CD1c-positive myeloid dendritic cell (primary cell): ENCODE results near the gene ARHGEF37.
"Not testable (repeated sequence)": the region's sequence is repeated elsewhere in the genome, so short reads cannot be mapped to it uniquely, and the experiment has no call there.

Source experiments
- DNase-seq: peaks from one replicate; pipeline ENCODE4 v3.0.0-alpha.2; 2016; ENCODE audit errors: extremely low spot score

The ARHGEF37 gene

DNA sequence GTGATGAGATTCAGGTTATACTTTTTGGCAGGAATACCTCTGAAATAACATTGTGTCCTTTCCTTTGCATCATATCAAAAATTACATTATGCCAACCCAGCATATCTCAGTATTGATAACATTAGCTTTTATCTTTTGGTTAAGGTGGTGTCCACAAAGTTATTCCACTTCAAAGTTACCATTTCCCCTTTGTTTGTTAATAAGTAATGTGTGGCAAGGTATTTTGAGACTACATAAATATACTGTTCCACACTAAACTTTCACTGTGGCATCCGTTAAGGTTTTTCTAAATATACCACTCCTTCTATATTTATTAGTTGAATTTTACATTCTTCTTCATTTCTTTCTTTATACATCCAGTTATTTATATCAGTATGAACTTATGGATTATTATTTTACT is 14.1 kb upstream of the ARHGEF37 start:
- no peak for DNase-seq

DNA sequence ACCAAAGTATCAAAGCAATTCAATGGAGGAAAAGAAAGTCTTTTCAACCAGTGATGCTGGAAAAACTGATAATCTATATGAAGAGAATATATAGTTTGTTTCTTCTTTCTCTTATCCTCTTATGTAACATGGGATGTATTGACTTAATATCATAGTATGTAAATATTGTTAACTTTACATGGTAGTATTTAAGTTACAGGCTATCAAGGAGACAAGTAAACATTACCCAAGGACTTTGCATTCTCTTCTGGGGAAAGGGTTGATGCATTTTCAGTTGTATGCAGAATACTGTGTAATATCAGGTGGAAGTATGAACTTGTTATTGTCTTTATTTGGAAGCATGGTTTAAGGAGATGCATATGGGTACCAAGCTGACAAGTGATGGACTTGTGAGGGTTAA is 9.1 kb upstream of the ARHGEF37 start:
- DNase-seq, result no peak

DNA sequence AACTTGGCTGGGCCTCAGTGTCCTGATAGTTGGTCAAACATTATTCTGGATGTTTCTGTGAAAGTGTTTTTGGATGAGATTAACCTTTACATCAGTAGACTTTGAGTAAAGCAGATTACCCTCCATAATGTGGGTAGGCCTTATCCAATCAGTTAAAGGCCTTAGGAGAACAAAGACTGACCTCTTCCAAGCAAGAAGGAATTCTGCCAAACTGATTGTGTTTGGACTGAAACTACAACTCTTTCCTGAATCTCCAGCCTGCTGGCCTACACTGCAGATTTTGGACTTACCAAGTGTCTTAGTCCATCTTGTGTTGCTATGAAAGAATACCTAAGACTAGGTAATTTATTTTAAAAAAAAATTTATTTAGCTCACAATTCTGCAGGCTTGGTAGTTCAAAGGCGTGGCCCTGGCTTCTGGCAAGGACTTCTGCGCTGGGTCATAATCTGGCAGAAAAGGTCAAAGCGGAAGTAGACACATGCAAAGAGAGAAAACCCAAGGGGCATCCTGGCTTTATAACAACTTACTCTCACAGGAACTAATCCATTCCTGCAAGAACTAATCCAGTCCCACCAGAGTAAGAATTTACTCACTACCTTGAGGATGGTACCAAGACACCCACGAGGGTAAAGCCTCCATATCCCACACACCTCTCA is 8.6 kb upstream of the ARHGEF37 start:
- no peak for DNase-seq

DNA sequence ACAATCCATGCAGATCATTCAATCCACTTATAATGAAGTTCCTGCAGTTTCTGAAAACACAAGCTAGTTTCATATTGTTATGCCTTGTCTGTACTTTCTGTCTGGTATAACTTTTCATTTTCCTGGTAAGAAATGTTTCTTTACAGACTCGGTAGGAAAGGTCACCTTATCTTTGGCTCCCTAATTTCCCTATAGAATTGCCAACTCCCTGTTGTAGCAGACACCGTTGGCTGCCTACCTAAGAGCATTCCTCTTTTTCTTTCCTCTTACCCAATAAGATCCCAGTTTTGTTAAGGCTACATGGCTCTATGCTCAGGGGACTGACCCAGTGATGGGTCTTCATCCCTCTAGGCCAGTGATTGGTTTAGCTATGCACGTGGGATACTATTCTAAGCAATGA is 6.2 kb upstream of the ARHGEF37 start:
- no peak for DNase-seq

DNA sequence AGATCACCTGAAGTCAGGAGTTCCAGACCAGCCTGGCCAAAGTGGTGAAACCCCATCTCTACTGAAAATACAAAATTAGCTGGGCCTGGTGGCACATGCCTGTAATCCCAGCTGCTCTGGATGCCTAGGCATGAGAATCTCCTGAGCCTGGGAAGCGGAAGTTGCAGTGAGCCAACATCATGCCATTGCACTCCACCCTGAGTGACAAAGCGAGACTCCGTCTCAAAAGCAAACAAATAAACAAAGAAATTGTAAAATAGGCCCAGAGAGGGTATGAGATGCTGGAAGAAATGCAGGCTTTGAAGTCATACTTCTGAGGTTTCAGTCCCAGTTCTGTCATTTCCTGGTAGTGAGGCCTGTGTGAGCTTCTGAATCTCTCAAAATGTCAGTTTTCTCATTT is 5.3 kb upstream of the ARHGEF37 start:
- DNase-seq, result no peak

DNA sequence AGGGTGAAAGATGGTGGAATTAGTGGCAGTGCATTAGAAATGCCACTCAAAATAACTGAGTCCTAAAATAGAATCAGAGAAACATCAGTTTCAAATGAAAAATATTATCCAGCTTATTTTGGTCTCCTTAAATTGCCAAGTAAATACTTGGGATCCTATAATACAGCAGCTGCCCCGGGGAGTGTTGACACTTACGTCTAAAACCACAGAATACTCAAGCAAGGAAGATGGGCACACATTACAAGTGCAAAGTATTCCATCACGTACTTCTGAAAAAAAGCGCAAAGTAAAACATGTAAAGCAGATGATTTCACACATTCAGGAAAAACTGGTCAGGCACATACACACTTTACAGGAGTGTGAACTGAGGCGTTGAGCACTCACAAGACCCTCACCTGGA is 2.4 kb upstream of the ARHGEF37 start:
- no peak for DNase-seq

DNA sequence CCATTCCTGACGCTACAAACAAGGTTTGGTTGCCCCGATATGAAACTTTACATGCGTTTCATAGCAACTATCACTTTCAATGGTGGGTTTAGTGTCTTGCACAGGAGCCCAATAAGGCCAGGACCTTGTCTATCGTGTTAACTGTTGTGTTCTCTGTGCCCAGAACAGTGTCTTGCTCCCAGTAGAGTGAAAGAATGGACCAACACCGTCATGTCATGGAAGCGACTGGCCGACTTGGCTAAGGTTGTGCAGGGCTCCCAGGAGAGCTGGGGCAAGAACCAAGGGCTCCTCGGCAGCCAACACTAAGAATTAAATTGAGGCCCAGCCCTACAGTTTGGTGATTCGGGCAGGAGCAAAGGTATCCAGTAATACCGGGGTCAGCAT is 498 bp upstream of the ARHGEF37 start:
- DNase-seq, result no peak

DNA sequence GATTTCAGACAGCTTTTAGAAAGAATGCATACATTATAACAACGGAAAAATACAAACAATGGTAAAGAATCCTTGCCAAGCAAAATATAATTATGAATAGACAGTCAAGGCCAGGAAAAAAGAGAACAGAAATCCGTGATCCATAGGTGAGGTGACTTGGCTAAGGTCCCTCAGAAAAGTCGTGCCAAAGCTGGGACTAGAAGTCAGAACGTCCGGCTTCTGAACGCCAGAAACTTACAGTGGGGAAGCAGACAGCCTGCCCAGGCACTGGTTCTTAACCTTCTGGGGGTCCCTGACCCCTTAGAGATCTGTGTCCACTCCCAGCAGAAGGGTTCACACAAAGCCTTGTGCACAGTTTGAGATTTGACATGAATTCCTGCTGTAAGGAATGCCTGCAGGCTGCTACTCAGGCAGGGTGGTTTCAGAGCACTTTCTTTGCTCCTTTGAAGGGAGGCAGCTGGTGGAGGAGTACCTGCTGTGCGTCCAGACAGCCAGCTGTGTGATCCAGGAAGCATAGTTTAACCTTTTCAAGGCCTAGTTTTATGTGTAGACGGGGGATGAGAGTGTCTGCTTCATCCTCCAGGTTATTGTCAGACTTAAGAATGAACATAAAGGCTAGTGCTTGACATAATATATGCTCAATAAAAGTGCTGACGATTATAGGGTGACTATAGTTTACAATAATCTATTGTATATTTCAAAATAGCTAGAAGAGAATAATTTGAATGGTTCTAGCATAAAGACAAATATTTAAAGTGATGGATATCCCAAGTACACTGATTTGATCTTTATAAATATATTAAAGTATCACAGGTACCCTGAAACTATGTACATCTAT is 852 bp downstream of the ARHGEF37 start:
- no peak for DNase-seq

DNA sequence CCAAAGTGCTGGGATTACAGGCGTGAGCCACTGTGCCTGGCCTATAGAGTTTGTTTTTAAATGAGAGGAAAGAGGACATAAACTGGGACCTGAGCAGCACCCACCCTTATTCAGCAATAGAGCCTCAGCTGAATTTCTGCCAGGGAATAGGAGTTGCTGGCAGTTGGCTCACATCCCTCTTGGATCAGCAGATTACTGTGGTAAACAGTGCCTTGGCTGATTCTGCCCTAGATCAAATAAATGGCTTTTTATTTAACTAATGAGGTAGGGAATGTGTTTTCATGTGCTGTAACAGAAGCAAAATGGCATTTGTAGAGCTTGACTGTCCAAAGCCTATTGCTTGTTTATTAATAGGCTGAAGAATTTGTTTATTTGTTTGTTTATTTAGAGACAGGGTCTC is 2.1 kb downstream of the ARHGEF37 start:
- DNase-seq, result no peak

DNA sequence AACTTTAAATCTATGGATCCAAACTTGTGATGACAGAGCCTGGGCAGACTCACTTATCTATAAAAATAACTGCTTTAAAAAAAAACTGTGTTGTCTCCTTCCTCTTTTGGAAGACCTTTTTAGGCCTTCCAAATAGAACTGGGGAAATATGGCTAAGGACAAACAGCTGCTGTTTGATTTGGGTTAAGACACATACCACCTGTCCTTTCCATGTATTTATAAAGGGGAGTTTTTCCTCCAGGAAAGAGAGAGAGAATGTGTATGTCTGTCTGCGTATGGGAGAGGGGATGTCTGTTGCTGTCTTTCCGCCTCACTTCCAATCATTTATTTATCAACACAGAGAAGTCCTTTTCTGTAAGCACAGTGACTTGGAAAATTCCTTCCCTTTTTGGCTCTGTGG is 2.8 kb downstream of the ARHGEF37 start:
- no peak for DNase-seq

DNA sequence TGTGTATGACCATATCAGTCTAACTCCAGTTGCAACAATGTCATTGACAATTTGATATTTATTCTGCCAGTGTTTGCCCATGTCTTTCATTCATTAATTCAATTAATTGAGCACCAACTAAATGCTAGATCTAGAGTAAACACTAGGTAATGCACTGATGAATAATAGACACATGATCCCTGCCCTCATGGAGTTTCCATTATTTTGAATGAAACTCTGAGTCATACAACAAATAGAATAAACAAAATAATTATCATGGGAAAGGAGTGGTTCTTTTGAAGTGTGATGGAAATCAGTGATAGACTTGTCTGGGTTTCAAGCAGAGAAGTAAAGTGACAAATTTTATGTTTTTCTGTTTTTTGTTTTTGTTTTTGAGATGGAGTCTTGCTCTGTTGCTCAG is 4.6 kb downstream of the ARHGEF37 start:
- DNase-seq, result no peak

DNA sequence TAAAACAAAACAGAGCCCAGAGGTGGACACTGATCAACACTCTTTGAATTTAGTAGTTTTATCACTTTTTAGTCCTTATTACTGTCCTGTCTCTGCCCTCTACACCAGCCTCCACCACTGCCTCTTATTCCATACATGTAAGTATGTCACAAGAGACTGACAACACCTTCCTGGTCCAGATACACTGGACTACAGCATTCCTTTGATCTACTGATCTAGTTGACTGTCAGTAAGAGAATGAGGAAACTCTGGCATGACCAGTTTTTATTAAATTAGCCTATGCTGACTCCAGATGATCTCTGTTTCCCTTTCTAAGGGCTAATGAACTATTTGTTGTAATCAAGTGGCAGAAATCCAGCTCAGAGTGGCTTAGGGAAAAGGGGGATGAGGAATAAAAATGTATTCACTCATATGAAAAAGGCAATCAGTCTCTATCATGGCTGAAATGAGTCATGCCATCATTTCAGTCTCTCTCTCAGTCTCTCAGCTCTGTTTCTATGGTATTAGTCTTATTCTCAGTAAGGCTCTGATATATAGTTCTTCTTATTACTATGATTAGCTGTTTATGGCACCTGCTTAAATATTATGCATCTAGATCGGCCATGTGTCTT is 5.5 kb downstream of the ARHGEF37 start:
- DNase-seq, result no peak

DNA sequence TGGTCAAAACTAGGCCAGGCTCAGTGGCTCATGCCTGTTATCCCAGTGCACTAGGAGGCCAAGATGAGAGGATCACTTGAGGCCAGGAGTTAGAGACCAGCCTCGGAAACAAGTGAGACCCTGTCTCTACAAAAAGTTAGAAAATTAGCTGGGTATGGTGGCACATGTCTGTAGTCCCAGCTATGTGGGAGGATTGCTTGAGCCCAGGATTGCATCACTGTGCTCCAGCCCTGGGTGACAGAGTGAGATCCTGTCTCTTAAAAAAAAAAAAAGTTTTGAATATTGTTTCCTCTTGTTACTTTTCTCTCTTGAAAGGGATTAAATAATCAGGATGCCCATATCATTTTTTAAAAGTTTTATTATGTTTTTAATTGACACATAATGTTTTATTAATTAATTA is 7.6 kb downstream of the ARHGEF37 start:
- peak; percentile 17 for DNase-seq

DNA sequence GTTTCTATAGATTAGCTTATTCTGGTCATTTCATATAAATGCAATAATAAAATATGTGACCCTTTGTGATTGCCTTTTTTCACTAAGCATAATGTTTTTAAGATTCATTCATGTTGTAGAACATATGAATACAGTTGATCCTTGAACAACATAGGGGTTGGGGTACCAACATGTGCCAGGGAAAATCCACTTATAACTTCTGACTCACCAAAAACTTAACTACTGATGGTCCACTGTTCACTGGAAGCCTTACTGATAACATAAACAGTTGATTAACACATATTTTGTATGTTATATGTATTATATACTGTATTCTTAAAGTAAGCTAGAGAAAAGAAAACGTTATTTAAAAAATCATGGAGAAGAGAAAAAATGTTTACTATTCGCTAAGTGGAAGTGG is 12.1 kb downstream of the ARHGEF37 start:
- no peak for DNase-seq

DNA sequence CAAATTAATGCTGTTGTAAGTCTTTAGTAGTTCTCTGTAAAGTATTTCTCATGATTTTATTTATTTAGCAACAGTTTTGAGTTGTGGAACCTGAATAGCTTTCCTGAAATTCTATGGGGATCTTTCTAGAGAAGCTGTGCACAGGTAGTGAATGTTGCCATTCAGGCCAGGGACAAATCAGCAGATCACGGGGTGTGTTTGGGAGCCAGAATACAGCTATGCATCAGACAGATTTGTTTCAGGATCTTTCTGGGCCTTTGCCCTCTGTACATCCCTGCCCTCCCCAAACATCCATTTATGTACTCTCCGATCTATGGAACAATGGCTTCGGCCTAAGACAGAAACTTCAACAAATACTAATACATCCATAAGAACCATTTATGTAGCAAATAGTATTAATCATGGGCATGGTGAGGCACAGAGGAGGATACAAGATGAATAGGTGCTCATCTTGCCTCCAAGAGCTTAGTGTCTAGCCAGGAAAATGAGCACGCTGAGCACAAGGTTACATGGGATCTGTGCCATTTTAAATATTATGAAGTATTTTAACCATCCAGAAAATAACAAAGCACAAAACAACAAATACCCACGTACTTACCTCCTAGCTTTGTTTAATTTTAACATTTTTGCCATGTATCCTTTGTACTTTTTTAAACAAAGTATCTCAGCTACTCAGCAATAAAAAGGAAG is 13.1 kb downstream of the ARHGEF37 start:
- no peak for DNase-seq

DNA sequence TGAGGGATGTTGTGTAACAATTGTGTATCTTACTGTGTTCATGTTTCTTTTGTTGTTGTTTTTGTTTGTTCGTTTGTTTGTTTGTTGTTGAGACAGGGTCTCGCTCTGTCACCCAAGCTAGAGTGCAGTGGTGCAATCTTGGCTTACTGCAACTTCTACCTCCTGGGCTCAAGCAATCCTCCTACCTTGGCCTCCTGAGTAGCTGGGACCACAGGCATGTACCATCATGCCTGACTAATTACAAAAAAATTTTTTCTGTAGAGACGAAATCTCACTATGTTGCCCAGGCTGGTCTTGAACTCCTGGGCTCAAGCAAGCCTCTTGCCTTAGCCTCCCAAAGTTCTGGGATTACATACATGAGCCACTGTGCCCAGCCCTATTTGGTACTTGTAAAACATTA is 13.8 kb downstream of the ARHGEF37 start:
- DNase-seq, result not testable (repeated sequence)

DNA sequence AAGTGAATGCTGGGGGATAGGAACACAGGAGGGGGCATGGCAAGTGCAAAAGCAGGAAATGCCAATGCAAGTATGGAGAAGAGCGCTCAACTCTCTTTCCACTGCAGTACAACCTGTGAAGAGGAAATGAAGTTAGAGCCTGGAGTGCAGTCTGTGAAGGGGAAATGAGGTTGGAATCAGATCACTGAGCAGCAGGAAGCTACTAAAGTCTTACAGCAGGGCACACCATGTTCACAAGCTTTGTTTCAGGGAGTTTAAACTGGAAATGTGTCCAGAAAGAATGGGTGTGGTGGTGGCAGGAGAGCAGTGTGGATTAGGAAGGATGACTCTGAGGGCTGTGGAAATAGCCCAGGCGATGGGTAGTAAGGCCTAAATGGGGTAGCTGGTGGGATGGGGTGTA is 15.4 kb downstream of the ARHGEF37 start:
- no peak for DNase-seq

DNA sequence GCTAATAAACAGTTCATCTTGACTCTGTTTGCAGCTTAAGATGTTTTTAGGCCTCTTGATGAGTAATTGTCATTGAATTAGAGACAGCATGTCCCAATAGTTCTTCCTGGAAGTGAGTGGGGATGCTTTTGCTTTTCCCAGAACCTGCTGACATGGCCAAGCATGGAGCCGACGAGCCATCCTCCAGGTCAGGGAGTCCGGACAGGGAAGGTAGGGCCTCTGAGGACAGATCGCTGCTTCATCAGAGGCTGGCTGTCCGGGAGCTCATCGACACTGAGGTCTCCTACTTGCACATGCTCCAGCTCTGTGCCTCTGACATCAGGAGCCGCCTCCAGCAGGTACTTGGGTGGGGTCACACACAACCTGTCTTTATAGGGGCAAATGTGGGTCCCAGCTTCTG is 16.3 kb downstream of the ARHGEF37 start:
- no peak for DNase-seq

DNA sequence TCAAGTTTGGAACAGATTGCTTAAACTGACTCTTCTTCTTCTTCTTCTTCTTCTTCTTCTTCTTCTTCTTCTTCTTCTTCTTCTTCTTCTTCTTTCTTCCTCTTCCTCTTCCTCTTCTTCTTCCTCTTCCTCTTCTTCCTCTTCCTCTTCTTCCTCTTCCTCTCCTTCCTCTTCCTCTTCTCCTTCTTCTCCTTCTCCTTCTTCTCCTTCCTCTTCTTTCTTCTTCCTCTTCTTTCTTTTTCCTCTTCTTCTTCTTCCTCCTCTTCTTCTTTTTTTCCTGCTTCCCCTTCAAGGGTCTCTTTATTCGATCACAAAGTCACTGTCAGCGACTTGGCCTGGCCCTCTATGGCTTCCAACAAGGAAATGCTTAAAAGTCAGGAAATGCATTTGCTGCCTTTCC is 16.9 kb downstream of the ARHGEF37 start:
- DNase-seq, result not testable (repeated sequence)

DNA sequence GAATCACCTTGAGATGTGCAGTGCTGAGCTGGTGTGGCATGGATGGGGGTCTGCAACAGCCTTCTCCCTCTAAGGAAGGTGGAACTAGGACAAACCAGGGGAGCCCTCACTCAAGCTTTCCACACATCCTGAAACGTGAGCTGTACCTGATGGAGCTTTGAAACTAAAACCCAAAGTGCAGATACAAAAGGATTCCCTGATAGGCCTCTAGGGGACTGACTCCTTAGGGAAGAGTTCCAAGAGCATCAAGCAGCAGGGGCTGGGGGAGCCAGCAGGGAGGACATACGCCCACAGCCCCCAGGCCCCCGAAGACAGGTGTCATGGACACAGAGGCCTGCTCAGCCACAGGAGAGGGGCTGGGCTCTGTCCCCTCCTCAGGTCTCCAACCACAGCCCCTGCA is 17.7 kb downstream of the ARHGEF37 start:
- DNase-seq, result no peak

DNA sequence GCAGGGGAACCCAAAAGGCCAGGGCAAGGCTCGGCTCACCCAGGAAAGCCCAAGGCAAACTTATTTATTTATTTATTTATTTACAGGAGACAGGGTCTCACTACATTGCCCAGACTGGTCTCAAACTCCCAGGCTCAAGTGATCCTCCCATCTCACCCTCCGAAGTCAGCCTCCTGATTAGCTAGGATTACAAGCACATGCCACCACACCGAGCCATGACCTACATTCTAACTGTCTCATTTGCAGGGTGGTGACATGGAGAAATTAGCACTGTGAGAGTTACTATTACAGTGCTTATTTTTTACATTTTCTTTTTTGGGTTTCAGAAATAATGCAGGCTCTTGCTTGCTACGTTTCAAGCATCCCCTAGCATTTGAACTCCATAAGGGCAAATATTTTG is 18.1 kb downstream of the ARHGEF37 start:
- no peak for DNase-seq

DNA sequence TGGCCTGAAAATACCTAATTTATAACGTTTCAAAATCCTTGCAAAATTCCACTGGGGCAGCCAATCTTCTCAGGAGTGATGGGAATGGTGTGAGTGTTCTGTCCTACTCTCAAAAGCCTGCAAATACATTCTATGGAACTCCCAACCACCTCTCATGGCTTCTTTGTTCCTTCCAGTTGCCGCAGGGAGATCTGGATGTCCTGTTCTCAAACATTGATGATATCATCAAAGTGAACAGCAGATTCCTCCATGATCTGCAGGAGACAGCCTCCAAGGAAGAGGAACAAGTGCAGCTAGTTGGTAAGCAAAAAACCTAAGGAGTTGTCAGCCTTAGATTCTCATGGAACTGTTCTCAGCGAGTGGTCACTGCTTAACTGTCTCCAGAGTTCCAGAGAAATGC is 19.6 kb downstream of the ARHGEF37 start:
- DNase-seq, result no peak

DNA sequence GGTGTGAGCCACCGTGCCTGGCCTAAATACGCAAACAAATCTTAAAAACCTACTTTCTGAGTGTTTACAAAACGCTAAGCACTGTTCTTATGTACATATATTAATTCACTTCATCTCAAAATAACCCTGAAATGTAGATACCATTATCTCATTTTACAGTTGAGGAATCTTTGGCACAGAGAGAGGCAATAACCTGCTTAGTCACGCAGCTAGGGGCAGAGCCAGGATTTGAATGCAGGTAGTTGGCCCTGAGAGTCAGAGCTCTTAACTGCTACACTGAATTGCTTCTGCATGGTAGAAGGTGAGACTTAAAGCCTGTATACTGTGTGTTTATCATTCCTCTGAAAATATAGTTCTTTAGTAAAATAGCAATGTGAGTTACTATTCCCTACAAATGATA is 21.9 kb downstream of the ARHGEF37 start:
- DNase-seq, result no peak
